RWPE2 (cell line): ENCODE results near the gene PDE4D.

Experiments used
- ATAC-seq: fragments of 200-7000 bp; cut with Tn5 transposase; 3 replicates; pipeline ENCODE4 v1.9.1; 2021; ENCODE audit warnings: low read depth
- DNase-seq: peaks from one replicate; pipeline ENCODE4 v3.0.0-alpha.2; 2020; ENCODE audit warnings: low spot score
- H3K27ac ChIP-seq: fragments of 450-650 bp; 2 replicates; pipeline ENCODE4 v1.5.1; 2017; ENCODE audit warnings: mild to moderate bottlenecking; ENCODE audit not compliant: poor library complexity, severe bottlenecking
- H3K27me3 ChIP-seq: fragments of 250-450 bp; sonication (Bioruptor Pico); 2 replicates; pipeline ENCODE4 v1.5.1; 2021; ENCODE audit warnings: mild to moderate bottlenecking, moderate library complexity; ENCODE audit not compliant: insufficient read depth, poor library complexity, severe bottlenecking
- H3K36me3 ChIP-seq: fragments of 250-450 bp; sonication (Bioruptor Pico); 2 replicates; pipeline ENCODE4 v1.5.1; 2020; ENCODE audit warnings: low read depth, mild to moderate bottlenecking, moderate library complexity
- H3K4me1 ChIP-seq: fragments of 250-450 bp; sonication (Bioruptor Pico); 2 replicates; pipeline ENCODE4 v1.5.1; 2021; ENCODE audit warnings: mild to moderate bottlenecking, moderate library complexity; ENCODE audit not compliant: insufficient read depth, poor library complexity, severe bottlenecking
- H3K4me3 ChIP-seq: fragments of 250-450 bp; sonication (Bioruptor Pico); 2 replicates; pipeline ENCODE4 v1.5.1; 2021; ENCODE audit warnings: mild to moderate bottlenecking, moderate library complexity; ENCODE audit not compliant: severe bottlenecking
- H3K9me3 ChIP-seq: fragments of 250-450 bp; sonication (Bioruptor Pico); 2 replicates; pipeline ENCODE4 v1.5.1; 2021; ENCODE audit warnings: mild to moderate bottlenecking, moderate library complexity; ENCODE audit not compliant: severe bottlenecking
- TF ChIP-seq, protein P1 (sequence below): fragments of 450-650 bp; IDR thresholded peaks from one replicate; pipeline ENCODE4 v1.5.1; 2017; ENCODE audit warnings: mild to moderate bottlenecking, moderate library complexity; ENCODE audit not compliant: poor library complexity, severe bottlenecking

PDE4D gene

DNA sequence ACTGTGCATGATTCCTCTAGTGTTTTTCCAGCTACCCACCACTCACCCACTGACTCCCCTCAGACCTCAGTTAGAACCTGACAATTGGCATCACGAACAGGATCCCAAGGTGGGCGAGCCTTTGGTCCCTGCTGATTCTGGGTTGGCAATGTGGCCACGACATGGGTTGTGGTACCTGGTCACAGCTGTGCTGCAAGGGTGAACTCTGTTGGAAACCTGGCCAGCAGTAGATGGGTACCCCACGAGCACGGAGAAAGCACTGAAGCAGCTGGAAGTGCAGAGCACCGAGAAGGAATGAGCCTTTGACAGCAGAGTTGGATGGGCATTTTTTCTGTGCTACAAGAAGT lies 180.1 kb downstream of the PDE4D start:
- no peak for ATAC-seq

DNA sequence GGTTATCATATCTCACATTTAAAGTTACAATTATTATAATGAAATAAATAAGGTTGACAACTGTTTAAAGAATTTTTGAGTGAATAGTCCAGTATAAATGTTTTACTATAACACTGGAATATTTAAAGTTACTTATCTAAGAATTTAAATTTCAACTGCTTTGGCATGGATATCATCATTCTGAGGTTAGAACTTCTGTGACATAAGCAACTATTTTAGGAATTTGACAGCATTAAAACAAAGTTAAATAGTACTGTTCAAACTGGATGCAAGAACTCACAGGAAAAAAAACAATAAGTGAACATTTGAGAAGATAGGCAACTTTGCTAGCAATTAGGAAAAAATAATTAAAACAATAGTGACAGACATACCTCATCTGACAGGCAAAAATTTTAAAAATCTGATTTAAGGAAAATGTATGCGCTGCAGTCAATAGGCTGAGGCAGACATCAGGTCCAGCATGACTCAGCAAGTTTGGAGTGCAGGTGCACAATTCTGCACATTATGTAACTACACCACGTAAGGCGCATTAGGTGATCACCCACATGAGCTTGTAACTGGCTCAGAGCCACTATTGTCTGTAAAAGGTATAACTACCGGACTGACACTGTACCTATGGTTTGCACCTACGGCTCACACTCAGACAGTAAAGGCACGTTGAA lies 180.6 kb downstream of the PDE4D start:
- H3K36me3 ChIP-seq, result no peaks in the 10 kb centered on the region
- no peak for ATAC-seq
- no peak for DNase-seq
- H3K9me3 ChIP-seq, result peaks cover 2% of the 10 kb centered on the region
- no peak overlapping the region for H3K27ac ChIP-seq
- TF ChIP-seq, protein P1, sequence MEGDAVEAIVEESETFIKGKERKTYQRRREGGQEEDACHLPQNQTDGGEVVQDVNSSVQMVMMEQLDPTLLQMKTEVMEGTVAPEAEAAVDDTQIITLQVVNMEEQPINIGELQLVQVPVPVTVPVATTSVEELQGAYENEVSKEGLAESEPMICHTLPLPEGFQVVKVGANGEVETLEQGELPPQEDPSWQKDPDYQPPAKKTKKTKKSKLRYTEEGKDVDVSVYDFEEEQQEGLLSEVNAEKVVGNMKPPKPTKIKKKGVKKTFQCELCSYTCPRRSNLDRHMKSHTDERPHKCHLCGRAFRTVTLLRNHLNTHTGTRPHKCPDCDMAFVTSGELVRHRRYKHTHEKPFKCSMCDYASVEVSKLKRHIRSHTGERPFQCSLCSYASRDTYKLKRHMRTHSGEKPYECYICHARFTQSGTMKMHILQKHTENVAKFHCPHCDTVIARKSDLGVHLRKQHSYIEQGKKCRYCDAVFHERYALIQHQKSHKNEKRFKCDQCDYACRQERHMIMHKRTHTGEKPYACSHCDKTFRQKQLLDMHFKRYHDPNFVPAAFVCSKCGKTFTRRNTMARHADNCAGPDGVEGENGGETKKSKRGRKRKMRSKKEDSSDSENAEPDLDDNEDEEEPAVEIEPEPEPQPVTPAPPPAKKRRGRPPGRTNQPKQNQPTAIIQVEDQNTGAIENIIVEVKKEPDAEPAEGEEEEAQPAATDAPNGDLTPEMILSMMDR, result no peak
- H3K4me3 ChIP-seq, result no peak overlapping the region
- H3K4me1 ChIP-seq, result peaks cover 10% of the 10 kb centered on the region
- H3K27me3 ChIP-seq, result no peaks in the 10 kb centered on the region

More for the DNA sequence above, 180.1 kb downstream of the PDE4D start:
- DNase-seq, result no peak
- Histone ChIP-seq H3K36me3 (no peaks in the 10 kb centered on the region), H3K4me1 (peaks cover 10% of the 10 kb centered on the region), H3K9me3 (peaks cover 2% of the 10 kb centered on the region), H3K27me3 (no peaks in the 10 kb centered on the region), H3K27ac (no peak overlapping the region), H3K4me3 (no peak overlapping the region)
- TF ChIP-seq, protein P1, result no peak

DNA sequence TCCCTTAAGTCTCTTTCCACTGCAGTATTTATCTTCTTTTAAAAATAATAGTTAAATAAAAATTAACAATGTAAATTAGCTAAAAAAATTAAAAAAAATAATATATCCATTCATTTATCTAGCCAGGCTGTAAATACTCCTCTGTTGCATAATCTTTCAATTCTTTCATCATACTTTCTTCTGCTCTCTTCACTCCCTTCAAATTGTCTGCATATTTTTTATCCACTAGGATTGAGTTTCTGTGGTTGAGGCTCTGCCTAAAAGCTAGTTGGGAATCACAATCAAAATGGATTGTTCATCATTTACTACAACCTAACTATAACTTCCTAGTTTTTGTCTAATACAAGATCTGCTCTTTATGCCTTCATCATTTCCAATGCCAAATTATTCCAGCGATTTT lies 182.2 kb downstream of the PDE4D start:
- Histone ChIP-seq H3K36me3 (no peaks in the 10 kb centered on the region), H3K27ac (no peak overlapping the region), H3K4me1 (peaks cover 10% of the 10 kb centered on the region), H3K4me3 (no peak overlapping the region), H3K9me3 (peaks cover 2% of the 10 kb centered on the region), H3K27me3 (no peaks in the 10 kb centered on the region)
- TF ChIP-seq, protein P1, result no peak
- no peak for DNase-seq
- no peak for ATAC-seq

DNA sequence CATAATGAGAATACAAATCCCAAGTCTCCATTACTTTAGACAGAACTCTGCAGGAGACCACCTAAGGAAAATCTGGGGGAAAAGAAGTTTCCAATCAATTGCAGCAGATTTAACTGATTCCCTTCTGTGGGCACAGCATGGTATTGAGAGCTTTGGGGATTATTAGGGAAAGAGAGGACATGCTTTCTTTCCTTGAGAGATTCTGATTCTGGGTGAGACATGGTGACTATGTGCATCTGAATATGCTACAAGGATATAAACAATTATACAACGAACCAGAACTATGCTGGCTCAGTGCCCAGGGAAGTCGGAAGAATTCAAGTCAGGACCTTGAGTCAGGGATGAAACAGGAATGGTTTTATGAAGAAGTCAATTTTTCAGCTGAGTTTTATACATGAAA lies 183.7 kb downstream of the PDE4D start:
- TF ChIP-seq, protein P1, result no peak
- Histone ChIP-seq H3K4me1 (peaks cover 10% of the 10 kb centered on the region), H3K27ac (no peak overlapping the region), H3K27me3 (no peaks in the 10 kb centered on the region), H3K4me3 (no peak overlapping the region), H3K9me3 (peaks cover 2% of the 10 kb centered on the region), H3K36me3 (no peaks in the 10 kb centered on the region)
- DNase-seq (no peak), ATAC-seq (peak; percentile 77)

DNA sequence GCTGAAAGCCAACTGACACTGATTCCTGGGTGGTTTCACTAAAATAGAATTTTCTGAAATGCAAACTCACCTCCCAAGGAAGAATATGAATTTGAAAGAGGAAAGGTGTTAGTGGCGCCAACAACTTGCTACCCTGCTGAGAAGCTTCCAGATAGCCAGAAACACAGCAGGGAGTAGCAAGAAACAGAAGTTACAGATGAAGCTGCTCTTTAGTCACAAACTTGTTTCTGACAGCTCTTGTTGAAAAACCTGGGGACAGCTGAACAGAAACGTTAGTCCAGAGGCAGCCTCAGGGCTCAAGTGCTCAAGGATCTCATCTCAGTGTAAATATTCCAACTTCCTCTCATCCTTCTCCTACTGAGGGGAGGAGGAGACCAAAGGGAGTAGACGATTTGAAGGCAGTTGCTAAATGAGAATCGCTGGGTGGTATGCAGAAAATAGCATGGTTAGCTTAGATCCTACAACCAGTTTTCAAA lies 184.1 kb downstream of the PDE4D start:
- no peaks in the 10 kb centered on the region for H3K36me3 ChIP-seq
- no peaks in the 10 kb centered on the region for H3K27me3 ChIP-seq
- ATAC-seq (no peak), DNase-seq (no peak)
- peaks cover 10% of the 10 kb centered on the region for H3K4me1 ChIP-seq
- TF ChIP-seq, protein P1, result no peak
- peaks cover 2% of the 10 kb centered on the region for H3K9me3 ChIP-seq
- no peak overlapping the region for H3K4me3 ChIP-seq
- H3K27ac ChIP-seq, result no peak overlapping the region
